ACHN (cell line): ENCODE results near the gene TRPM3.

ENCODE experiments used
- DNase-seq: peaks from one replicate; pipeline ENCODE4 v3.0.0-alpha.2; 2015
- in situ Hi-C: cut with HindIII; loops from 2 replicates; pipeline ENCODE4 v1.10.0; 2017; ENCODE audit warnings: low sequenced_read_pairs, low pct_ligation_motif_present, low pct_unique_long_range_greater_than_20kb

Gene TRPM3

GRCh38 chr9:71108937-71109336 is 12.5 kb downstream of the TRPM3 start:
- in situ Hi-C loops = no loop called here
- DNase-seq = no peak

DNA sequence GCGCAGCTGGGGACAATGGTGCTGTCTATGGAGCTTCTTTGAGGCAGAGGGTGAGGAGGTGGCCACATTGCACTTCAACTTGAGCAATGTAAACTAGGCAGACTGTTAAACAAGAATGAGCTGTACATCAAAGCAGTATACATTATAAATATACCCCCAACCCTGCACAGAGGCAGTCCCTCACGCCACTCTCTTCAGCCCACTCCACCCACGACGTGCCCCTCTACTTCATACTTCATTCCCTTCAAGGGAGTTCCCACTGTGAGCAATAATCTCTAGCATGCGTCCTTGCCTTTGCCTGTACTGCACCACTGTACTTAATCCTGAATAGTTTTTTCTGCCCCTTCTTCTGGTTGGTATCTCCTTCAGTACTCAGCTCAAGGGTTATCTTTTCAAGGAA is 14.4 kb downstream of the TRPM3 start:
- DNase-seq = no peak
- in situ Hi-C loops = no loop called here

DNA sequence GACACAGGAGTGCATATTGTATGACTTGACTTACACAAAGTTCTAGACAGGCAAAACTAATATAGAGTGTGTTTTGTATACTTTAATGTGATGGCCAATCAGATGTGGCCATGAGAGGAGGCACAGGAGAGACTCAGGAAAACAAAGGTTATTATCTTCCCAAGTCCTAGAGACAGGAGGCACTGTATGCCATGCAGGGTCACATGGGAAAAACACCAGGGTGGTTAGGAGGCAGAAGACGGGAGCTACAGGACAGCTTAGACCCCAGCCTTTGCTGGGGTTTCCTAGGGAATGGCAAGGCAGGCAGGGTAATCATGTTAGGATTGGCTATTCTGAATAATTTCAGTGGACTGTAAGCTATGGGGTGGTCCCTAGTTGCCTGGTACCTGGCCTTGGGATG is 16.2 kb downstream of the TRPM3 start:
- no peak for DNase-seq
- in situ Hi-C loops = no loop called here

DNA sequence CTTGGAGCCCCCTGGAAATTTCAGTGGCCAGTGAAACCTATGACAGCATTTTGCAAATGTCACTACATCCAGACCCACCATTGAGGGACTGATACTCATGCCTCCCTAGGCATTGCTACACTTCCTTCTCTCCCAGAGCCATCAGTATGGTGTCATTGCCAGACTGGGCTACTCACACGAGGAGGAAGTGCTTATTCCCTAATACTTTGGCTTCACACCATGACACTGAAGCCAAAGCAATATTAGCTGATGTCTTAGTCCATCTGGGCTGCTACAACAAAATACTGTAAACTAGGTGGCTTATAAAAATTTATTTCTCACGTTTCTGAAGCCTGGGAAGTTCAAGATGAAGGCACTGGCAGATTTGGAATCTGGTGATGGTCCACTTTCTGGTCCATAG is 22.6 kb downstream of the TRPM3 start:
- no peak for DNase-seq
- in situ Hi-C loops = no loop called here

DNA sequence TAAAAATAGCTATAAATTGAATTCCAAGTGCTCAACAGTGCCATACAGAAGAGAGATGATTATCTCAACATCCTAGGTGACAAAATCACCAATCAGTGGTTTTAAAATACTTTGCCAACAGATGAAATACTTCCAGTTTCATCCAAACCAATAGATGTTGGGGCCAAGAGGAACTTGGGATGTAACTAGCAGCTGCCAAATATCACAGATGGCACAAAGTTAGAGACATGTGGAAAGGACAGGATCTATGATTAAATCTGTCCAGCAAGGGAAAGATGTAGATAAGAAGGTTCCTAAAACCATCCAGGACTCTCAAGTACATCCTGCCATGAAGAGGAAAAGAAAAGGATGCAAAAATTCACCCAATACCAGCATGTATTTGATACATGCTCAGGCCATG is 23.8 kb downstream of the TRPM3 start:
- DNase-seq = no peak
- in situ Hi-C loops = no loop called here

- in situ Hi-C loops = no loop called here
Measured at GRCh38 chr9:71096421-71097108, 24.9 kb downstream of the TRPM3 start.

DNA sequence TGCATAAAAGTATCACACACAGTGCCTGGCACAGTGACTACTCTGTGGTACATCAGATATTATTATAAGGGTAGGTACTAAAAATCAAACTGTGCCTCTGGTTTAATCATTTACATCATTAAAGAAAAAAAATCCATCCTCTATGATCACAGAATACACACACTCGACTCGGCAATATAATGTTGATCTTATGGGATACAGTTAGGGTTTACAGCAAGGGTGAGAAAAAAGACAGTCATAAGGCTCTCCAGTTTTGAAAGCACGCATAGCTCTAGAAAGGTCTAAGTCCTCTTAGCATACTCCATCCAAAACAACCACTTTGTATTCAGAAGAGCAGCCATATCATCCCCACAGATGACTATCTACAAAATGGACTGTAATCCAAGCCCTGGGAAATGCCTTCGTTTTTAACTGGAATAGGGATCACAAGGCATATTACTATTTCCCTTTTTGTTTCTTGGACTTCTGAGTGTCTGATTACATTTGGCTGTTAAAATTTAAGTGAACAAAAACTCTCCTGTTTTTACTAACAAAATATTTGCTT is 26.6 kb downstream of the TRPM3 start:
- in situ Hi-C loops = no loop called here
- no peak for DNase-seq

More at GRCh38 chr9:71096421-71097108, 24.9 kb downstream of the TRPM3 start:
- no peak for DNase-seq

DNA sequence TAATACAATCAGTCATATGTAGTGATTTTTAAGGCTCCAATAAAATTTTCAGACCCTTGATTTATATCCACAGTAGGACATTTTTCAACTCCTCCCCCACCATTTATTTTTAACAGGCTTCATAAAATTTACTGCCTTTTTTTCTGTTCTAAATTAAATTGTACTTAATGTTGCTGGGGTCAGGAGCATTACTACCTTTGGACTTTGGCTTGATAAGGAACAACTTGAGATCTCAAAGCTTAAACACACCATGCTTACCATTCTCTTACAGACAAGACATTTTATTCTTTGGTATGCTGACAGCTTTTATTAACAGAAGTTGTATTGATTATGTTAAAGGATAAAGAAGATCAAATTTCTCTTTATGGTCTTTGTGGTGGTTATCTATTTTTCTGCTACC is 30.5 kb downstream of the TRPM3 start:
- in situ Hi-C loops = no loop called here
- DNase-seq = no peak

DNA sequence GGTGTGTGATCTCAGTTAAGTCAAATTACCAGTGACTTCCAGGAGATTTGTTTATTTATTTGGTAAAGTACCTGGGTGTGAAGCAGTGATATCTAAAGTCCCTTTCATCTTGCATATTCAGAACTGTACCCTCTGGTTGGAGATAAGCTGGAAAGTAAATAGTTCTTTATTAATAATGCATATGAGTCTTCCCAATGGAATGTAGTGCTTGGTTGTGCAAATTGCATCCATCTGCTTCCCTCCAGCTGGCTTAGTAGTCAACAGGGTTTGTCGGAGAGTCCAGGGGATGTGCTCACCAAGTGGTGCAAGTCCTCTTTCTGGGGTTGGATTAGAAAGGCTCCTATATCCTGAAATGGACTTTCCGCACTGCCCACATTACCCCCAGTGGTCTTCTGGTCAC is 42.0 kb downstream of the TRPM3 start:
- DNase-seq = no peak
- in situ Hi-C loops = no loop called here

DNA sequence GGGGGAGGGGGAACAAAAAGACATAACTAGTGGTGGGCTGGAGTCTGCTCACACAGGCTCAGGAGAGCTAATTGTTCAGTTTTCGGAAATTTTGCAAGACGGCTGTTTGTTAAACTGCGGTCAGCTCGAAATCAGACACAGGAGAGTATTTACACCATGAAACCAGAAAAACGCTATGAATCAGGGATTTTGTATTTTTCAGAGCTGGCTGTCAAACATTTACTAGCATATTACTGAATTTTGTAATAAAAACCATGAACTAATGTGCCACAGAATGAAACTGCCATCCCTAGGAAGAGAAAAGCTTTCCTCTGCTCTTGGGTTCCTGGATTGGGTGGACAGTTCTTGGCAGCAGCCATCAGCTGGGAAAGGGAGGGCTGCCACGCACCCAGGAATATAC is 45.3 kb downstream of the TRPM3 start:
- DNase-seq = no peak
- in situ Hi-C loops = no loop called here

DNA sequence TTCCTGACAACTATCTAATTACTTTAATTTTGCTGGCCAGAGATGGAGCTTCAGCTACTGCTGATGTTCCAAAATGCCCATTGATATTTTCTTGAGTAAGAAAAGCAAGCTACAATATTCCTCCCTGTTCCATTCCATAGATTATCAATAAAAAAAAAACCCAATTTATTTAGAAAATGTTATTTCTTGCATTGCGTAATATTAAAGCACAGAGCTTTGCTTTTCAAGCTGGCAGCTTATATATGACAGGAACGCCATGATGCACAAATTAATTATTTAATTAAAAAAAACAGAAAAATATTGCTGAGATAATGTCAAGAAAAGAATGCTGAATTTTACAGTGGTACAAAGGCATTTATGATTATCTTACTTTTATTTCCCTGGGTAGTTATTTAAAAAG is 47.9 kb downstream of the TRPM3 start:
- no peak for DNase-seq
- in situ Hi-C loops = no loop called here

- DNase-seq = no peak
- in situ Hi-C loops = no loop called here
Measured at GRCh38 chr9:71072587-71072986, 48.8 kb downstream of the TRPM3 start.

- in situ Hi-C loops = no loop called here
- DNase-seq = no peak
Measured at GRCh38 chr9:71071633-71072032, 49.8 kb downstream of the TRPM3 start.

DNA sequence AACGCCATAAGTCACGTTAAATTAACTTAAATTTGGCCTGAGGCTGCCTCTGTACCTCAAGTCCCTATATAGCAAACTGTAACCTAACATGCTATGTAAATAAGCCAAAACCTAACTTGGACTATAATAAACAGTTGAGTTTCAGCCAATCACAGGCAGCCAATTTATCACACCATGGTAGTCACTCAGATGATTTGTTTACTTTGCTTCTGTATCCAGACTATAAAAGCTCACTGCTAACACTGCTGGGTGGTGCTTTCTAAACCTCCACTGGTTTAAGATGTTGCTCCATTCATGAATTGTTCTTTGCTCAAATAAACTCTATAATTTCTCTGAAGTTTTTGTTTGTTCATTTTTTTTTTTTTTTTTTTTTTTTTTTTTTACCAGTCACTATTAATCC is 62.8 kb downstream of the TRPM3 start:
- in situ Hi-C loops = no loop called here
- no peak for DNase-seq

DNA sequence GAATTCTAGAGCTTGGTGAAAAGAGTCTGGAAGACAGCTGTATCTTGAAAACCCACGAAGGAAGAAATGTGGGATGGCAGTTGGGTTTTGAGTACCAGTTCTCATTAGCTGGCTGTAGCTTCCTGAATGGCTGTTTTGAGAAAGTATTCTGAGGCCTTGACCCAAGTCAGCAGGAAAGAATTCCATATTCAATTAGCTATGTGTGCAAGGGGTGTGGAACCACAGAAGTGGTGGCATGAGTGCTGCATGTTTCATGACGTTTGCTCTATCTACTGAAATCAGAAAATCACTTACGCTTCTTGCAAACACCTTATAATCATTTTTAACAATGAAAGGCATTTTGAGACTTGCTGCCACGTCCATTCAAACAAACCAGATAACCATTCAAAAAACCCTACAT is 69.1 kb downstream of the TRPM3 start:
- no peak for DNase-seq
- in situ Hi-C loops = no loop called here

DNA sequence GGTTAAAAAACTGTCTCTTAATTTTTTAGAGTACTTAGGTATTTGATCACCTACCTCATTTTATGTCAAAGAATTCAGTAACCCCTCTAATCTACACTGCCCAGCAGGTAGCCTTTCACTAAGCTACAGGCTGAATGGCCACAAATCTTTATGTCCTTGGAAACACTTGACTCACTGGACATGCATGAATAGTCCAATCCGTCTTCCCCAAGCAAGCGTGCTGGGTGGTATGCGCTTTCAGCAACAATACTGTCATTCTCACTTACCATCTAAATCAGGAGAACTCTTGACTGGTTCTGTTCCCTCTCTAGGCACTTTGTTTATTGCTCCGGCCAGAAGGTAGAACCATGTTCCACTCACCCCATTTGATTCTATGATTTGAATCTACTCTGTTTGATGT is 73.1 kb downstream of the TRPM3 start:
- no peak for DNase-seq

GRCh38 chr9:71042448-71042990 is 78.9 kb downstream of the TRPM3 start:
- DNase-seq = no peak
- in situ Hi-C loops = no loop called here

More for the DNA sequence above, 73.1 kb downstream of the TRPM3 start:
- in situ Hi-C loops = no loop called here

DNA sequence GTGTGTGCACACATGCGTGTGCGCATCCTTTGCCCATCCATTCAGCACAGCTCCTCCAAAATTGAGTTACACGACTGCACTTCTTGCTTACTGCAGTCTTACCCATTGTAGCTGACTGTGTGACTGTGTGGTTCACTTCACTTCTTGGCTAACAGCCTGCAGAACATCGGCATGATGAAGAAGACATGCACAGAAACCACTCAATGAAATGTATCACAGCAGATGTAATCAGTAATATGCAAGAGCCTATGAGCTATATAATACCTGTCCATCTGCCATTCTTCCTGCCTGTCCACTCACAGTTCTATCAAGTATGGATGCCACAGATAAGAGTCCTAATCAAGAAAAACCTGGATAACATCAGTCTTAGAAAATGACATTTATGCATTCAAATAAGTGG is 83.9 kb downstream of the TRPM3 start:
- DNase-seq = no peak
- in situ Hi-C loops = no loop called here

- in situ Hi-C loops = no loop called here
- no peak for DNase-seq
Measured at GRCh38 chr9:71036501-71036900, 84.9 kb downstream of the TRPM3 start.

- no peak for DNase-seq
- in situ Hi-C loops = no loop called here
Measured at GRCh38 chr9:71032779-71033178, 88.6 kb downstream of the TRPM3 start.
